Effector memory CD8-positive, alpha-beta T cell (primary cell): ENCODE results near the gene SPART.

Experiments used
- ATAC-seq: fragments of 150-1000 bp; cut with Tn5 transposase; replicated peaks from 2 replicates; pipeline ENCODE4 v1.10.0; 2021; ENCODE audit warnings: mild to moderate bottlenecking, moderate library complexity
- DNase-seq, 3 experiments: peaks; one replicate each; pipeline ENCODE4 v3.0.0; 2021
- H3K27ac Mint-ChIP-seq, 2 donors: one replicate each; pipeline ENCODE4 v1.8.0; 2022; ENCODE audit warnings: mild to moderate bottlenecking in 2 of 2, mixed read lengths in 2 of 2, moderate library complexity in 2 of 2
- H3K27me3 Mint-ChIP-seq, 2 donors: one replicate each; pipeline ENCODE4 v1.8.0; 2022; ENCODE audit warnings: mixed read lengths in 2 of 2
- H3K36me3 Mint-ChIP-seq: one replicate; pipeline ENCODE4 v1.8.0; 2022; ENCODE audit warnings: mild to moderate bottlenecking, moderate library complexity, mixed read lengths; ENCODE audit not compliant: insufficient read depth
- H3K4me1 Mint-ChIP-seq, 2 donors: one replicate each; pipeline ENCODE4 v1.8.0; 2022; ENCODE audit warnings: low read depth in 2 of 2, mixed read lengths in 2 of 2
- H3K4me3 Mint-ChIP-seq, 2 donors: one replicate each; pipeline ENCODE4 v1.8.0; 2022; ENCODE audit warnings: mild to moderate bottlenecking in 2 of 2, mixed read lengths in 2 of 2, moderate library complexity in 2 of 2
- H3K9me3 Mint-ChIP-seq, 2 donors: one replicate each; pipeline ENCODE4 v1.8.0; 2022; ENCODE audit warnings: mixed read lengths in 2 of 2

The SPART gene

GRCh38 chr13:36362251-36362650, 16.1 kb upstream of the SPART start:
- DNase-seq, result no peak
- Mint-ChIP-seq H3K4me3 (no peak overlapping the region), H3K27me3 (no peaks in the 10 kb centered on the region), H3K4me1 (no peaks in the 10 kb centered on the region), H3K9me3 (peaks cover 0 to 3% of the 10 kb centered on the region in 2 donors), H3K36me3 (no peaks in the 10 kb centered on the region), H3K27ac (no peak overlapping the region)
- no peak for ATAC-seq

GRCh38 chr13:36360903-36361302, 14.7 kb upstream of the SPART start:
- no peak overlapping the region for H3K27ac Mint-ChIP-seq
- H3K27me3 Mint-ChIP-seq, result no peaks in the 10 kb centered on the region
- ATAC-seq (no peak), DNase-seq (no peak)
- no peak overlapping the region for H3K4me3 Mint-ChIP-seq
- H3K9me3 Mint-ChIP-seq, result no peaks in the 10 kb centered on the region
- H3K4me1 Mint-ChIP-seq, result no peaks in the 10 kb centered on the region
- no peaks in the 10 kb centered on the region for H3K36me3 Mint-ChIP-seq

GRCh38 chr13:36359301-36359950, 13.2 kb upstream of the SPART start:
- Mint-ChIP-seq H3K4me3 (no peak overlapping the region), H3K27me3 (no peaks in the 10 kb centered on the region), H3K4me1 (no peaks in the 10 kb centered on the region), H3K9me3 (no peaks in the 10 kb centered on the region), H3K27ac (no peak overlapping the region), H3K36me3 (no peaks in the 10 kb centered on the region)
- DNase-seq, result no peak
- ATAC-seq, result no peak

- no peak for DNase-seq
- H3K27me3 Mint-ChIP-seq, result no peaks in the 10 kb centered on the region
- H3K4me3 Mint-ChIP-seq, result no peak overlapping the region
- H3K4me1 Mint-ChIP-seq, result no peaks in the 10 kb centered on the region
- H3K27ac Mint-ChIP-seq, result no peak overlapping the region
- no peaks in the 10 kb centered on the region for H3K36me3 Mint-ChIP-seq
- H3K9me3 Mint-ChIP-seq, result no peaks in the 10 kb centered on the region
- no peak for ATAC-seq
Observed at GRCh38 chr13:36358175-36358718, 12.1 kb upstream of the SPART start.

GRCh38 chr13:36357692-36358091, 11.5 kb upstream of the SPART start:
- Mint-ChIP-seq H3K9me3 (no peaks in the 10 kb centered on the region), H3K4me1 (no peaks in the 10 kb centered on the region), H3K36me3 (peaks cover 2% of the 10 kb centered on the region)

GRCh38 chr13:36357231-36357630, 11.0 kb upstream of the SPART start:
- DNase-seq, result no peak
- Mint-ChIP-seq H3K4me3 (no peak overlapping the region), H3K27me3 (no peaks in the 10 kb centered on the region), H3K36me3 (peaks cover 3% of the 10 kb centered on the region), H3K9me3 (no peaks in the 10 kb centered on the region), H3K27ac (no peak overlapping the region), H3K4me1 (no peaks in the 10 kb centered on the region)
- ATAC-seq, result no peak

More at GRCh38 chr13:36357692-36358091, 11.5 kb upstream of the SPART start:
- Mint-ChIP-seq H3K27me3 (no peaks in the 10 kb centered on the region), H3K27ac (no peak overlapping the region), H3K4me3 (no peak overlapping the region)
- DNase-seq, result no peak
- no peak for ATAC-seq

GRCh38 chr13:36356058-36356457, 9.9 kb upstream of the SPART start:
- Mint-ChIP-seq H3K27ac (no peak overlapping the region), H3K9me3 (no peaks in the 10 kb centered on the region), H3K36me3 (peaks cover 3% of the 10 kb centered on the region), H3K27me3 (no peaks in the 10 kb centered on the region), H3K4me1 (no peaks in the 10 kb centered on the region), H3K4me3 (no peak overlapping the region)
- DNase-seq (no peak), ATAC-seq (no peak)

- no peaks in the 10 kb centered on the region for H3K27me3 Mint-ChIP-seq
- H3K4me3 Mint-ChIP-seq, result no peak overlapping the region
- no peaks in the 10 kb centered on the region for H3K9me3 Mint-ChIP-seq
- H3K27ac Mint-ChIP-seq, result no peak overlapping the region
- DNase-seq (no peak), ATAC-seq (no peak)
- H3K36me3 Mint-ChIP-seq, result peaks cover 3% of the 10 kb centered on the region
- H3K4me1 Mint-ChIP-seq, result no peaks in the 10 kb centered on the region
Observed at GRCh38 chr13:36355632-36356031, 9.4 kb upstream of the SPART start.

- DNase-seq (no peak), ATAC-seq (no peak)
- H3K36me3 Mint-ChIP-seq, result peaks cover 3% of the 10 kb centered on the region
- no peaks in the 10 kb centered on the region for H3K27me3 Mint-ChIP-seq
- H3K4me1 Mint-ChIP-seq, result no peaks in the 10 kb centered on the region
- no peak overlapping the region for H3K4me3 Mint-ChIP-seq
- no peak overlapping the region for H3K27ac Mint-ChIP-seq
- no peaks in the 10 kb centered on the region for H3K9me3 Mint-ChIP-seq
Observed at GRCh38 chr13:36354842-36355623, 8.8 kb upstream of the SPART start.

GRCh38 chr13:36353001-36353400, 6.8 kb upstream of the SPART start:
- ATAC-seq, result no peak
- no peaks in the 10 kb centered on the region for H3K9me3 Mint-ChIP-seq
- peaks cover 3% of the 10 kb centered on the region for H3K36me3 Mint-ChIP-seq
- no peaks in the 10 kb centered on the region for H3K27me3 Mint-ChIP-seq
- no peak overlapping the region for H3K27ac Mint-ChIP-seq
- no peak overlapping the region for H3K4me3 Mint-ChIP-seq
- H3K4me1 Mint-ChIP-seq, result no peaks in the 10 kb centered on the region
- DNase-seq, result no peak

GRCh38 chr13:36352350-36352749, 6.2 kb upstream of the SPART start:
- no peak for DNase-seq
- Mint-ChIP-seq H3K9me3 (no peaks in the 10 kb centered on the region), H3K4me1 (no peaks in the 10 kb centered on the region), H3K27ac (no peak overlapping the region), H3K36me3 (peaks cover 3% of the 10 kb centered on the region), H3K27me3 (no peaks in the 10 kb centered on the region), H3K4me3 (no peak overlapping the region)
- ATAC-seq, result no peak

- Mint-ChIP-seq H3K27ac (no peak overlapping the region), H3K27me3 (peaks cover 18 to 19% of the 10 kb centered on the region in 2 donors), H3K36me3 (peaks cover 16% of the 10 kb centered on the region), H3K9me3 (peaks cover 0 to 2% of the 10 kb centered on the region in 2 donors), H3K4me1 (peaks cover 4 to 9% of the 10 kb centered on the region in 2 donors), H3K4me3 (no peak overlapping the region)
- no peak for DNase-seq
- ATAC-seq, result no peak
Observed at GRCh38 chr13:36347531-36348210, 1.5 kb upstream of the SPART start.

GRCh38 chr13:36345438-36346221, 564 bp downstream of the SPART start:
- peaks cover 15% of the 10 kb centered on the region for H3K36me3 Mint-ChIP-seq
- peaks cover 4 to 9% of the 10 kb centered on the region in 2 donors for H3K4me1 Mint-ChIP-seq
- peaks cover 18 to 19% of the 10 kb centered on the region in 2 donors for H3K27me3 Mint-ChIP-seq
- H3K9me3 Mint-ChIP-seq, result peaks cover 0 to 2% of the 10 kb centered on the region in 2 donors
- peak; percentile 34 for ATAC-seq
- peak overlapping the region; percentile 19 to 96 for H3K27ac Mint-ChIP-seq
- H3K4me3 Mint-ChIP-seq, result peak overlapping the region; percentile 81 to 85
- peak; percentile 4 to 13 (median 13) for DNase-seq
